Cardiac fibroblast (primary cell): ENCODE data around the gene TRAM2.

Source experiments
- DNase-seq, 2 donors: peaks; one replicate each; pipeline versions ENCODE4 v3.0.0 to v3.0.0-alpha.2; 2010; ENCODE audit warnings: low read depth in 2 of 2
- H3K4me3 ChIP-seq, 2 donors: replicated peaks in 1 of 2; 1 replicate in 1 of 2; 2 replicates in 1 of 2; pipeline ENCODE4 v1.5.1; 2011; ENCODE audit warnings: low read depth in 2 of 2, low read length in 2 of 2, mild to moderate bottlenecking in 2 of 2, moderate library complexity in 1 of 2
- CTCF ChIP-seq: IDR thresholded peaks from one replicate; pipeline ENCODE4 v1.5.1; 2011; ENCODE audit warnings: low read depth, mild to moderate bottlenecking, low read length, inconsistent platforms

The TRAM2 gene

DNA sequence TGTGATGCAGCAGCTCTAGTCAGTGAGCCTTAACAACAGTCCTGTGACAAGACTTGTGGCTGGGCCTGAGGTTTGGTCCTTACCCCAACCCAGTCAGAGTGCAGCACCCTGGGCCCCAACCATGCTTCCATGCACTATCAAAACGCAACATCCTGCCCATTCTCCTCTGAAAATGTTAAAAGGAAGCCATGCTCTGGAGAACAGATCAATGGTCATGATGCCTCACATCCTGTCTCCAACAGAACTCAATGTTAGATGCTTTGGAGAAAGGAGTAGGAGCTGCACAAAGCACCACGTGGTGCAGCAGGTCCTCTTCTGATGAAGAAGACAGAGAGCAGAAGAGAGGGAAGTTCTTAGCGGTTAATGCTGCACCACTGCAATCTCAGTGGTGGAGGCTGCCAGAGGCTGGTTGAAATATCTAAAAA lies 41.9 kb downstream of the TRAM2 start:
- H3K4me3 ChIP-seq = no peak overlapping the region
- no peak for TF ChIP-seq CTCF
- DNase-seq = no peak

DNA sequence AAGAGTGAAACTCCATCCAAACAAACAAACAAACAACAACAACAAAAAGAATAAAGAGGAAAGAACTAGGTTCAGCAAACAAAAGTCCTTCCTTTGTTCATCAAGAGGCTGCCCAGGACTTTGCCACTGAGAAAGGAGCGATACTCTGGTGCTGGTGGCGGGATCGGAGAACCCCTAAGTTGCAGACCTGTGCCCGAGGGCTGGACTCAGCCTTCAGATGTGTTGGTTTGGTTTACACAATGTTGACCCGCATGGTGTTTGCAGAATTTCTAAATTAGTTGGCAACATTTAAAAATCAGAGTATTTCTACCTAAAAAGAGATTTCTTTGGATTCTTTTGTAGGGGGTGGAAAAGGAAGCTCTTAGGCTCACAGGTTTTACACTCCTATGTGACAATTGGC lies 42.5 kb downstream of the TRAM2 start:
- TF ChIP-seq CTCF = no peak
- H3K4me3 ChIP-seq = no peak overlapping the region
- no peak for DNase-seq

GRCh38 chr6:52533491-52533890 lies 43.4 kb downstream of the TRAM2 start:
- DNase-seq = no peak
- no peak for TF ChIP-seq CTCF
- no peak overlapping the region for H3K4me3 ChIP-seq

- TF ChIP-seq CTCF = no peak
- DNase-seq = no peak
- H3K4me3 ChIP-seq = no peak overlapping the region
Observed at GRCh38 chr6:52532457-52532856, 44.4 kb downstream of the TRAM2 start.

- TF ChIP-seq CTCF = no peak
- DNase-seq = no peak
- H3K4me3 ChIP-seq = no peak overlapping the region
Observed at GRCh38 chr6:52531834-52532233, 45.0 kb downstream of the TRAM2 start.

- DNase-seq = no peak
- H3K4me3 ChIP-seq = no peak overlapping the region
- TF ChIP-seq CTCF = no peak
Observed at GRCh38 chr6:52531396-52531795, 45.5 kb downstream of the TRAM2 start.

DNA sequence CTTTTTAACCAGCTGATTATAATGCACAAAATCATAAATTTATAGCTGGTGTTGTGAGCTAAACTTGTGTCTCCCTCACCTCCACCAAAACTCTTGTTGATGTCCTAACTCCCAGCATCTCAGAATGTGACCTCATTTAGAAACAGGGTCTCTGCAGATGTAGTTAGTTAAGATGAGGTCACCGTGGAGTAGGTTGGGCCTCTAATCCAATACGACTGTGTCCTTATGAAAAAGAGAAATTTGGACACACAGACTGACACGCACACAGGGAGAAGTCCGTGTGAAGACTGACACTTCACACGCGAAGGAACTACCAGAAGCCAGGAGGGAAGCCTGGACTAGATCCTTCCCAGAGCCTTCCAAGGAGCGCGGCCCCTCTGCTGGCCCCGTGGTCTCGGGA lies 46.5 kb downstream of the TRAM2 start:
- no peak for TF ChIP-seq CTCF
- no peak for DNase-seq

More for the DNA sequence above, 46.5 kb downstream of the TRAM2 start:
- no peak overlapping the region for H3K4me3 ChIP-seq
